Esophagus muscularis mucosa (tissue), 4 donors: ENCODE data around the gene RBMS1. TPM values are rescaled to one million over a fixed set of nuclear protein-coding genes. Genes with fewer than 3 reads are reported as not detected.
A peak's percentile ranks its signal among the peaks of the same experiment; 100 is the strongest.

Experiments
- DNase-seq: peaks from one replicate; pipeline ENCODE4 v3.0.0-alpha.2; 2017; ENCODE audit errors: extremely low spot score
- H3K27ac ChIP-seq, 4 donors: fragments of 200-600 bp; sonication (generic); replicated peaks in 1 of 4; 1 replicate in 3 of 4; 2 replicates in 1 of 4; pipeline ENCODE4 v1.5.1; 2016 to 2019; ENCODE audit warnings: mild to moderate bottlenecking in 1 of 4
- H3K27me3 ChIP-seq, 4 donors: fragments of 200-600 bp; sonication (generic); one replicate each; pipeline versions ENCODE4 v1.5.1 to v1.6.0; 2016 to 2019
- H3K36me3 ChIP-seq, 4 donors: fragments of 200-600 bp; sonication (generic); one replicate each; pipeline ENCODE4 v1.5.1; 2016 to 2019
- H3K4me1 ChIP-seq, 4 donors: fragments of 200-600 bp; sonication (generic); one replicate each; pipeline ENCODE4 v1.5.1; 2016 to 2019
- H3K4me3 ChIP-seq, 4 donors: fragments of 200-600 bp; sonication (generic); 1 replicate in 2 of 4; 2 replicates in 2 of 4; pipeline ENCODE4 v1.5.1; 2016 to 2019; ENCODE audit warnings: mild to moderate bottlenecking in 4 of 4, moderate library complexity in 1 of 4
- H3K9me3 ChIP-seq, 4 donors: fragments of 200-600 bp; sonication (generic); 1 replicate in 3 of 4; 2 replicates in 1 of 4; pipeline ENCODE4 v1.5.1; 2016 to 2019
- CTCF ChIP-seq, 3 experiments: fragments of 200-600 bp in 2 of 3; fragments of 450-650 bp in 1 of 3; sonication (generic) in 2 of 3; IDR thresholded peaks; one replicate each; pipeline ENCODE4 v1.5.1; 2017 to 2019; ENCODE audit warnings: antibody characterized with exemption in 3 of 3, mild to moderate bottlenecking in 2 of 3, moderate library complexity in 1 of 3
- EP300 ChIP-seq: sonication (generic); formaldehyde crosslinking; IDR thresholded peaks from one replicate; pipeline ENCODE4 v1.6.1; 2017; ENCODE audit warnings: antibody characterized with exemption
- POLR2A ChIP-seq: fragments of 450-650 bp; IDR thresholded peaks from one replicate; pipeline ENCODE4 v1.6.1; 2017; ENCODE audit warnings: antibody characterized with exemption, moderate library complexity, mild to moderate bottlenecking, low read depth
- POLR2AphosphoS5 ChIP-seq, 2 donors: sonication (generic); formaldehyde crosslinking; IDR thresholded peaks; one replicate each; pipeline ENCODE4 v1.6.1; 2017; ENCODE audit warnings: antibody characterized with exemption in 2 of 2
- WGBS: methylation state at CpG from one replicate; pipeline ENCODE4 v1.1.5; 2018; 5-methylcytosine and 5-hydroxymethylcytosine counted together
- intact Hi-C: fragments of 100-400 bp; cut with DNase I; formaldehyde crosslinking; loops from one replicate; pipeline ENCODE4 v1.15.1; 2023
- total RNA-seq, 4 donors: library from RNA; depleted of rRNA; stranded (reverse); fragments of >200 nt; gene quantifications; one replicate each; pipeline versions ENCODE4 v1.1.0 to v1.2.1, GENCODE V29; 2016

RBMS1 gene
- total RNA-seq, 4 donors from 2014 or later = 86.8 to 116 (median 93.1) TPM

- intact Hi-C loops = no loop called here
- no peak overlapping the region for H3K4me3 ChIP-seq
- peak overlapping the region; percentile 20 to 61 (median 38) for H3K27ac ChIP-seq
- no peaks in the 10 kb centered on the region for H3K27me3 ChIP-seq
- TF ChIP-seq EP300 = no peak
- TF ChIP-seq POLR2A = no peak
- TF ChIP-seq POLR2AphosphoS5 (IDR thresholded peaks at IDR 0.05) = no peak
- TF ChIP-seq CTCF (IDR thresholded peaks at IDR 0.05) = no peak
- H3K4me1 ChIP-seq = peaks cover 98 to 100% (median 99%) of the 10 kb centered on the region in 4 donors
- no peaks in the 10 kb centered on the region for H3K36me3 ChIP-seq
- H3K9me3 ChIP-seq = no peaks in the 10 kb centered on the region
- no peak for DNase-seq
Measured at GRCh38 chr2:160373666-160374065, 119.9 kb downstream of the RBMS1 start.

- intact Hi-C loops = no loop called here
- no peak for TF ChIP-seq EP300
- no peak for TF ChIP-seq POLR2A
- TF ChIP-seq CTCF (IDR thresholded peaks at IDR 0.05) = no peak
- H3K27me3 ChIP-seq = no peaks in the 10 kb centered on the region
- 85% methylated on average over 2 of the region's 2 CpGs for WGBS
- peak overlapping the region; percentile 20 to 61 (median 38) for H3K27ac ChIP-seq
- no peaks in the 10 kb centered on the region for H3K9me3 ChIP-seq
- H3K36me3 ChIP-seq = no peaks in the 10 kb centered on the region
- no peak for DNase-seq
- H3K4me3 ChIP-seq = no peak overlapping the region
- H3K4me1 ChIP-seq = peaks cover 98 to 100% (median 99%) of the 10 kb centered on the region in 4 donors
Measured at GRCh38 chr2:160373263-160373662, 120.3 kb downstream of the RBMS1 start.

GRCh38 chr2:160372585-160372984 lies 121.0 kb downstream of the RBMS1 start:
- no peak for DNase-seq
- TF ChIP-seq EP300 = no peak
- H3K9me3 ChIP-seq = no peaks in the 10 kb centered on the region
- H3K36me3 ChIP-seq = no peaks in the 10 kb centered on the region
- peak overlapping the region in 3 of 4 donors; percentile 28 to 52 (median 39) for H3K27ac ChIP-seq
- H3K4me1 ChIP-seq = peaks cover 98 to 100% (median 99%) of the 10 kb centered on the region in 4 donors
- intact Hi-C loops = no loop called here
- H3K4me3 ChIP-seq = no peak overlapping the region
- H3K27me3 ChIP-seq = no peaks in the 10 kb centered on the region

DNA sequence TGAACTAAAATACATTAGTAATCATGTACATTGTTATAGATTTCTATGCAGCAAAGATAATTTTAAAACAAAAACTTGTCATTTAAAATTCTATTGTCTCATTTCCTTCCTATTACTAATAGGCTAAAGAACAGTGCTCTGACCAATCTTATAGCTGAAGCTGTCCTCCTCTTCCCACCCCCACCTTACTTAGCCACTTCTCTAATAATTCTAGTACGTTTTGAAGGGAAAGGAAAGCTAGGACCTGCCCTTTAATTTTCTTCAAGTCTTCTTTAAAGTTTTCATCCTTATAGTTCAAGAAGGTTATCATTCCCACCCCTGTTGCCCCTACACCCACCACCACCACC lies 121.6 kb downstream of the RBMS1 start:
- intact Hi-C loops = no loop called here
- WGBS = 22% methylated on average over 1 of the region's 1 CpG

DNA sequence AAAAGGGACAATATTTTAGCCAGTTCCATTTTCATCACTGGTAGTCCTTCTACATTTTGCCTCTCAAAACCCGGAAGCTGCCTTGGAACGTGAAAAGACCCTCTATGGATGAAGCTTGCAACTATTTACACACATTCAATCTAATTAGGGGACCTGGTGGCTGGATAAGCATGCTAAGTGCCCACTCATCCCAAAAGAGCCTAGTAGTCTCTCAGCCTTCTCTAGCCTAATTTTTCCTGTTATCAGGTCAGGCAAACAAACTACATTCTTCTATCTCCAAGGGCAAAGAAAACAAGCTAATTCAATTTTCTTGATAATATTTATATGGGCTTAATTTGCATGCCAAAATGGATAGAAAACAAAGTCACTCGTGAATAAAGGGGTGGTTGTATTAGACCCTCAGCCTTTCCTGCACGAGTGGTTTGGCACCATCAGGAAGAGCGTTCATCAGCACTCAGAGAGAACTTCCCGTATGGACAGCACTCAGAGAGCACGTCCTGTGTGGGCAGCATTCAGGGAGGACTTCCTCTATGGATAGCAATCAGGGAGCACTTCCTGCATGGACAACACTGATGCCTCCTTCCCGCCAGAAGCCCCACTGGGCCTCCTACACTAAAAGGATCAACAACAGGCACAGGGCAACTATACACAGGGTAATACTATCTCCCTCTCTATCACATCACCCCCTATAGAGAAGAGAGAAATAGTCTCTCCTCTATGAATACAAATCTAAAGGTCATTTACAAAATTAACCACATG lies 122.2 kb downstream of the RBMS1 start:
- 53% methylated on average over 8 of the region's 8 CpGs for WGBS
- H3K27ac ChIP-seq = peak overlapping the region; percentile 11 to 52 (median 30)
- H3K4me1 ChIP-seq = peaks cover 97 to 100% (median 99%) of the 10 kb centered on the region in 4 donors
- no peaks in the 10 kb centered on the region for H3K36me3 ChIP-seq
- TF ChIP-seq POLR2AphosphoS5 (IDR thresholded peaks at IDR 0.05) = peak in 1 of 2 donors; percentile 14
- TF ChIP-seq CTCF (IDR thresholded peaks at IDR 0.05) = no peak
- no peak overlapping the region for H3K4me3 ChIP-seq
- H3K27me3 ChIP-seq = no peaks in the 10 kb centered on the region
- no peak for DNase-seq
- no peaks in the 10 kb centered on the region for H3K9me3 ChIP-seq
- intact Hi-C loops = no loop called here

More for the DNA sequence above, 121.6 kb downstream of the RBMS1 start:
- no peaks in the 10 kb centered on the region for H3K9me3 ChIP-seq
- no peak for DNase-seq
- no peaks in the 10 kb centered on the region for H3K27me3 ChIP-seq
- H3K36me3 ChIP-seq = no peaks in the 10 kb centered on the region
- peak overlapping the region; percentile 21 to 52 (median 34) for H3K27ac ChIP-seq
- TF ChIP-seq POLR2AphosphoS5 (IDR thresholded peaks at IDR 0.05) (no peak), POLR2A (no peak)
- no peak overlapping the region for H3K4me3 ChIP-seq
- peaks cover 98 to 100% (median 99%) of the 10 kb centered on the region in 4 donors for H3K4me1 ChIP-seq
